ENCODE measurements around the gene SLC35F3.

SLC35F3 gene

DNA sequence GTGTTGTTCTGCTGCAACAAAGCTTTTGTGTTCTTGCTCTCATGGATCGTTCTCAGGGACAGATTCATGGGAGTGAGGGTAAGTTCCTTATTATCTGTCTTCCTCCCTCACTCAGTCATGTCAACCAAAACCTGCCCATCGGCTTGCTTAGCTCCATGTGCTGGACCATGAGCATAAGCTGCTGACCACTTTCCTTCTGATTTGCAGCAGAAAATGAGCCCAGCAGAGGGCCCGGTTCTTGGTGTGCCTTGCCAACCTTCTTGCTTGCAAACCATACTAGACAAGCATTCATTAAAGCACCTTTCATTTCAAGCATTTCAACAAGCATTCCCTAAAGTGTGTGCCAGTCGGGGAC is 404.7 kb downstream of the SLC35F3 start:
- H2AK5ac ChIP-seq (ENCODE audit: low read depth, low read length): no peak overlapping the region
- no peak overlapping the region for H2BK5ac ChIP-seq (ENCODE audit: low read length)
- no peak overlapping the region for H2AFZ ChIP-seq (ENCODE audit: low read length)
- DNase-seq (ENCODE audit: low spot score): no peak
- H2BK120ac ChIP-seq (ENCODE audit: low read depth, low read length): no peak overlapping the region
- no peak overlapping the region for H3K9ac ChIP-seq (ENCODE audit: low read depth, low read length, poor library complexity)
- H2BK12ac ChIP-seq (ENCODE audit: low read length): no peak overlapping the region
- H3K23ac ChIP-seq (ENCODE audit: low read depth, low read length, poor library complexity): peak overlapping the region; percentile 3
- peaks cover 0 to 2% (median 0%) of the 10 kb centered on the region in 3 experiments for H3K27me3 ChIP-seq (ENCODE audit: control insufficient read depth in 3 of 3, insufficient read depth in 3 of 3, low read depth in 1 of 3, low read length in 3 of 3)
- no peak overlapping the region for H3K4ac ChIP-seq (ENCODE audit: low read length)
- no peak overlapping the region for H3K27ac ChIP-seq (replicated peaks; ENCODE audit: low read length)
- H2BK15ac ChIP-seq (ENCODE audit: low read length): no peak overlapping the region
- H4K8ac ChIP-seq (ENCODE audit: low read depth, low read length): no peak overlapping the region
- no peak overlapping the region for H4K91ac ChIP-seq (ENCODE audit: low read depth, low read length, poor library complexity)
- no peak overlapping the region for H3K4me3 ChIP-seq (ENCODE audit: low read length in 2 of 2)
- H3K79me1 ChIP-seq (ENCODE audit: low read depth, low read length): no peaks in the 10 kb centered on the region
- H3K14ac ChIP-seq (ENCODE audit: low read length): no peak overlapping the region
- WGBS, 2 donors (ENCODE audit: extremely low coverage in 2 of 2, insufficient read length in 2 of 2, insufficient replicate concordance in 1 of 2): no CpG with 5 or more reads among the region's 4 CpGs
- peaks cover 0 to 2% of the 10 kb centered on the region in 2 donors for H3K4me1 ChIP-seq (ENCODE audit: control insufficient read depth in 2 of 2, insufficient read depth in 1 of 2, low read depth in 1 of 2, low read length in 2 of 2)
- no peak overlapping the region for H3K18ac ChIP-seq (ENCODE audit: low read length)
- H3K9me3 ChIP-seq (replicated peaks in 1 of 2; ENCODE audit: control insufficient read depth in 2 of 2, insufficient read depth in 1 of 2, low read depth in 1 of 2, low read length in 2 of 2): peaks cover 0 to 4% of the 10 kb centered on the region in 2 donors
- H3K4me2 ChIP-seq (ENCODE audit: insufficient read depth, low read length, poor library complexity, severe bottlenecking): no peak overlapping the region
- H3K36me3 ChIP-seq (replicated peaks in 1 of 2; ENCODE audit: control insufficient read depth in 2 of 2, insufficient read depth in 2 of 2, low read length in 2 of 2): no peaks in the 10 kb centered on the region

GRCh38 chr1:234309598-234310459 is 405.4 kb downstream of the SLC35F3 start:
- Histone ChIP-seq H3K9ac (ENCODE audit: low read depth, low read length, poor library complexity) (no peak overlapping the region), H2BK5ac (ENCODE audit: low read length) (no peak overlapping the region), H3K27ac (replicated peaks; ENCODE audit: low read length) (no peak overlapping the region), H3K4me1 (ENCODE audit: control insufficient read depth in 2 of 2, insufficient read depth in 1 of 2, low read depth in 1 of 2, low read length in 2 of 2) (peaks cover 0 to 2% of the 10 kb centered on the region in 2 donors), H3K27me3 (ENCODE audit: control insufficient read depth in 3 of 3, insufficient read depth in 3 of 3, low read depth in 1 of 3, low read length in 3 of 3) (peaks cover 0 to 2% (median 0%) of the 10 kb centered on the region in 3 experiments), H2AK5ac (ENCODE audit: low read depth, low read length) (no peak overlapping the region), H3K4me2 (ENCODE audit: insufficient read depth, low read length, poor library complexity, severe bottlenecking) (no peak overlapping the region), H3K4me3 (ENCODE audit: low read length in 2 of 2) (no peak overlapping the region), H4K8ac (ENCODE audit: low read depth, low read length) (no peak overlapping the region), H2AFZ (ENCODE audit: low read length) (peak overlapping the region; percentile 76), H3K18ac (ENCODE audit: low read length) (no peak overlapping the region), H3K23ac (ENCODE audit: low read depth, low read length, poor library complexity) (peak overlapping the region; percentile 3), H3K14ac (ENCODE audit: low read length) (no peak overlapping the region), H3K4ac (ENCODE audit: low read length) (no peak overlapping the region), H3K36me3 (replicated peaks in 1 of 2; ENCODE audit: control insufficient read depth in 2 of 2, insufficient read depth in 2 of 2, low read length in 2 of 2) (no peaks in the 10 kb centered on the region), H2BK15ac (ENCODE audit: low read length) (no peak overlapping the region), H2BK120ac (ENCODE audit: low read depth, low read length) (no peak overlapping the region), H4K91ac (ENCODE audit: low read depth, low read length, poor library complexity) (no peak overlapping the region), H2BK12ac (ENCODE audit: low read length) (no peak overlapping the region), H3K9me3 (replicated peaks in 1 of 2; ENCODE audit: control insufficient read depth in 2 of 2, insufficient read depth in 1 of 2, low read depth in 1 of 2, low read length in 2 of 2) (peaks cover 0 to 4% of the 10 kb centered on the region in 2 donors), H3K79me1 (ENCODE audit: low read depth, low read length) (no peaks in the 10 kb centered on the region)
- WGBS, 2 donors (ENCODE audit: extremely low coverage in 2 of 2, insufficient read length in 2 of 2, insufficient replicate concordance in 1 of 2): no CpG with 5 or more reads among the region's 26 CpGs
- DNase-seq (ENCODE audit: low spot score): peak; percentile 65

- WGBS, 2 donors (ENCODE audit: extremely low coverage in 2 of 2, insufficient read length in 2 of 2, insufficient replicate concordance in 1 of 2): no CpG with 5 or more reads among the region's 1 CpG
- no peak overlapping the region for H4K91ac ChIP-seq (ENCODE audit: low read depth, low read length, poor library complexity)
- peaks cover 0 to 2% of the 10 kb centered on the region in 2 donors for H3K4me1 ChIP-seq (ENCODE audit: control insufficient read depth in 2 of 2, insufficient read depth in 1 of 2, low read depth in 1 of 2, low read length in 2 of 2)
- no peak for DNase-seq (ENCODE audit: low spot score)
- no peak overlapping the region for H4K8ac ChIP-seq (ENCODE audit: low read depth, low read length)
- H2AK5ac ChIP-seq (ENCODE audit: low read depth, low read length): no peak overlapping the region
- peak overlapping the region; percentile 76 for H2AFZ ChIP-seq (ENCODE audit: low read length)
- no peaks in the 10 kb centered on the region for H3K36me3 ChIP-seq (replicated peaks in 1 of 2; ENCODE audit: control insufficient read depth in 2 of 2, insufficient read depth in 2 of 2, low read length in 2 of 2)
- H3K79me1 ChIP-seq (ENCODE audit: low read depth, low read length): no peaks in the 10 kb centered on the region
- H3K9ac ChIP-seq (ENCODE audit: low read depth, low read length, poor library complexity): no peak overlapping the region
- no peak overlapping the region for H2BK15ac ChIP-seq (ENCODE audit: low read length)
- no peak overlapping the region for H3K4me2 ChIP-seq (ENCODE audit: insufficient read depth, low read length, poor library complexity, severe bottlenecking)
- no peak overlapping the region for H2BK12ac ChIP-seq (ENCODE audit: low read length)
- H3K23ac ChIP-seq (ENCODE audit: low read depth, low read length, poor library complexity): no peak overlapping the region
- no peak overlapping the region for H3K4me3 ChIP-seq (ENCODE audit: low read length in 2 of 2)
- no peak overlapping the region for H3K4ac ChIP-seq (ENCODE audit: low read length)
- no peak overlapping the region for H3K18ac ChIP-seq (ENCODE audit: low read length)
- no peak overlapping the region for H2BK5ac ChIP-seq (ENCODE audit: low read length)
- H3K9me3 ChIP-seq (replicated peaks in 1 of 2; ENCODE audit: control insufficient read depth in 2 of 2, insufficient read depth in 1 of 2, low read depth in 1 of 2, low read length in 2 of 2): peaks cover 0 to 4% of the 10 kb centered on the region in 2 donors
- no peak overlapping the region for H2BK120ac ChIP-seq (ENCODE audit: low read depth, low read length)
- H3K14ac ChIP-seq (ENCODE audit: low read length): no peak overlapping the region
- peaks cover 0 to 5% (median 0%) of the 10 kb centered on the region in 3 experiments for H3K27me3 ChIP-seq (ENCODE audit: control insufficient read depth in 3 of 3, insufficient read depth in 3 of 3, low read depth in 1 of 3, low read length in 3 of 3)
- H3K27ac ChIP-seq (replicated peaks; ENCODE audit: low read length): no peak overlapping the region
Measured at GRCh38 chr1:234310460-234310817, 406.0 kb downstream of the SLC35F3 start.

- Histone ChIP-seq H3K27ac (replicated peaks; ENCODE audit: low read length) (no peak overlapping the region), H2BK120ac (ENCODE audit: low read depth, low read length) (no peak overlapping the region), H4K91ac (ENCODE audit: low read depth, low read length, poor library complexity) (no peak overlapping the region), H3K4me3 (ENCODE audit: low read length in 2 of 2) (no peak overlapping the region), H2BK12ac (ENCODE audit: low read length) (no peak overlapping the region), H2BK5ac (ENCODE audit: low read length) (no peak overlapping the region), H2BK15ac (ENCODE audit: low read length) (no peak overlapping the region), H3K27me3 (ENCODE audit: control insufficient read depth in 3 of 3, insufficient read depth in 3 of 3, low read depth in 1 of 3, low read length in 3 of 3) (peaks cover 0 to 11% (median 0%) of the 10 kb centered on the region in 3 experiments), H3K4ac (ENCODE audit: low read length) (no peak overlapping the region), H3K23ac (ENCODE audit: low read depth, low read length, poor library complexity) (no peak overlapping the region), H3K4me2 (ENCODE audit: insufficient read depth, low read length, poor library complexity, severe bottlenecking) (no peak overlapping the region), H2AFZ (ENCODE audit: low read length) (no peak overlapping the region), H3K9ac (ENCODE audit: low read depth, low read length, poor library complexity) (no peak overlapping the region), H3K79me1 (ENCODE audit: low read depth, low read length) (no peaks in the 10 kb centered on the region), H3K9me3 (replicated peaks in 1 of 2; ENCODE audit: control insufficient read depth in 2 of 2, insufficient read depth in 1 of 2, low read depth in 1 of 2, low read length in 2 of 2) (peaks cover 0 to 2% of the 10 kb centered on the region in 2 donors), H3K4me1 (ENCODE audit: control insufficient read depth in 2 of 2, insufficient read depth in 1 of 2, low read depth in 1 of 2, low read length in 2 of 2) (peaks cover 0 to 2% of the 10 kb centered on the region in 2 donors), H3K36me3 (replicated peaks in 1 of 2; ENCODE audit: control insufficient read depth in 2 of 2, insufficient read depth in 2 of 2, low read length in 2 of 2) (no peaks in the 10 kb centered on the region), H2AK5ac (ENCODE audit: low read depth, low read length) (no peak overlapping the region), H3K18ac (ENCODE audit: low read length) (no peak overlapping the region), H3K14ac (ENCODE audit: low read length) (no peak overlapping the region), H4K8ac (ENCODE audit: low read depth, low read length) (no peak overlapping the region)
- no CpG with 5 or more reads among the region's 7 CpGs for WGBS, 2 donors (ENCODE audit: extremely low coverage in 2 of 2, insufficient read length in 2 of 2, insufficient replicate concordance in 1 of 2)
- DNase-seq (ENCODE audit: low spot score): no peak
Measured at GRCh38 chr1:234311414-234311813, 406.9 kb downstream of the SLC35F3 start.

Data from neuronal stem cell (in vitro differentiated cells).